ENCODE measurements around the gene CRY2. TPM values are rescaled to one million over a fixed set of nuclear protein-coding genes. Genes with fewer than 3 reads are reported as not detected.

CRY2 gene
- total and polyA plus RNA-seq, 12 donors = 14.7 to 57.4 (median 28.8) TPM

DNA sequence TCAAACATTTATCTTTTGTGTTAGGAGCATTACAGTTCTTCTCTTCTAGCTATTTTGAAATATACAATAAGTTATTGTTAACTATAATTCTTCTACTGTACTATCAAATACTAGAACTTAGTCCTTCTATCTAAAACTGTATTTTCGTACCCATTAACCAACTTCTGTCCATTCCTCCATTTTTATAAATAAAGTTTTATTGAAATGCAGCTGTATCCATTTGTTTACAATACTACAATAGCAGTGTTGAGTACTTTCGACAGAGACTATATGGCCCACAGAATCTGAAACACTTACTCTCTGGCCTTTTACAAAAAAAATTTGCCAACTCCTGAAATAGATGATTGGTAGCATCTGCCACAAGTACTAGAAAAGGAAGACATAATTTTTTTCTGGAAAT lies 47.0 kb upstream of the CRY2 start:
- Histone ChIP-seq H3K4me1 (replicated peaks in 1 of 2) (no peaks in the 10 kb centered on the region), H3K27me3 (no peaks in the 10 kb centered on the region), H3K36me3 (replicated peaks in 1 of 2) (no peaks in the 10 kb centered on the region), H3K9me3 (replicated peaks in 1 of 3) (no peaks in the 10 kb centered on the region), H3K27ac (no peak overlapping the region), H3K4me3 (no peak overlapping the region)
- no peak for DNase-seq
- WGBS, 4 donors = 79 to 90% (median 89%) methylated on average over 2 of the region's 2 CpGs
- no peak for TF ChIP-seq POLR2A (IDR thresholded peaks at IDR 0.05)
- no peak for TF ChIP-seq CTCF (IDR thresholded peaks at IDR 0.05)
- intact Hi-C loops (cut with DNase I) = no loop called here

- H3K9me3 ChIP-seq (replicated peaks in 1 of 3) = no peaks in the 10 kb centered on the region
- H3K36me3 ChIP-seq (replicated peaks in 1 of 2) = no peaks in the 10 kb centered on the region
- no peak overlapping the region for H3K27ac ChIP-seq
- H3K27me3 ChIP-seq = no peaks in the 10 kb centered on the region
- no peak for DNase-seq
- H3K4me1 ChIP-seq (replicated peaks in 1 of 2) = peaks cover 12 to 13% of the 10 kb centered on the region in 2 donors
- intact Hi-C loops (cut with DNase I) = no loop called here
- H3K4me3 ChIP-seq = no peak overlapping the region
- TF ChIP-seq POLR2A (IDR thresholded peaks at IDR 0.05) (no peak), CTCF (IDR thresholded peaks at IDR 0.05) (no peak)
- 77 to 95% (median 82%) methylated on average over 2 of the region's 2 CpGs for WGBS, 4 donors
These were observed 45.5 kb upstream of the CRY2 start for GRCh38 chr11:45801723-45802315.

- Histone ChIP-seq H3K9me3 (replicated peaks in 1 of 3) (no peaks in the 10 kb centered on the region), H3K4me3 (no peak overlapping the region), H3K27me3 (no peaks in the 10 kb centered on the region), H3K27ac (no peak overlapping the region), H3K4me1 (replicated peaks in 1 of 2) (peaks cover 20 to 22% of the 10 kb centered on the region in 2 donors), H3K36me3 (replicated peaks in 1 of 2) (no peaks in the 10 kb centered on the region)
- 91 to 98% (median 95%) methylated on average over 8 to 10 of the region's 10 CpGs for WGBS, 4 donors
- intact Hi-C loops (cut with DNase I) = no loop called here
- TF ChIP-seq POLR2A (IDR thresholded peaks at IDR 0.05) = no peak
- no peak for TF ChIP-seq CTCF (IDR thresholded peaks at IDR 0.05)
- no peak for DNase-seq
These were observed 44.6 kb upstream of the CRY2 start for GRCh38 chr11:45802531-45803317.

GRCh38 chr11:45803971-45804760 lies 43.1 kb upstream of the CRY2 start:
- no peak for TF ChIP-seq POLR2A (IDR thresholded peaks at IDR 0.05)
- no peak for TF ChIP-seq CTCF (IDR thresholded peaks at IDR 0.05)
- peak overlapping the region in 4 of 5 donors; percentile 69 to 84 (median 74) for H3K27ac ChIP-seq
- H3K27me3 ChIP-seq = no peaks in the 10 kb centered on the region
- no peaks in the 10 kb centered on the region for H3K9me3 ChIP-seq (replicated peaks in 1 of 3)
- WGBS, 4 donors = 0 to 1% (median 0%) methylated on average over 26 to 70 of the region's 70 CpGs
- no peaks in the 10 kb centered on the region for H3K36me3 ChIP-seq (replicated peaks in 1 of 2)
- peak; percentile 73 to 81 (median 80) for DNase-seq
- H3K4me1 ChIP-seq (replicated peaks in 1 of 2) = peaks cover 20 to 29% of the 10 kb centered on the region in 2 donors
- intact Hi-C loops (cut with DNase I) = no loop called here
- peak overlapping the region; percentile 67 to 83 (median 77) for H3K4me3 ChIP-seq
